Measurements from ENCODE around the gene DNM2. TPM values are rescaled to one million over a fixed set of nuclear protein-coding genes. Genes with fewer than 3 reads are reported as not detected.

Gene DNM2
- total RNA-seq, 6 experiments from 2014 or later = 54.0 to 86.9 (median 68.3) TPM

- H3K9me3 ChIP-seq = no peaks in the 10 kb centered on the region
- no CpG with 5 or more reads among the region's 10 CpGs for WGBS (ENCODE audit: insufficient coverage, low coverage, low lambda C conversion rate, missing lambda C conversion rate)
- peaks cover 0 to 75% (median 34%) of the 10 kb centered on the region in 4 donors for H3K36me3 ChIP-seq
- intact Hi-C loops (cut with DNase I) = no loop called here
- H3K27me3 ChIP-seq = no peaks in the 10 kb centered on the region
- H3K27ac ChIP-seq = no peak overlapping the region
- TF ChIP-seq CTCF (IDR thresholded peaks at IDR 0.05) = no peak
- ATAC-seq = no peak
- no peaks in the 10 kb centered on the region for H3K4me1 ChIP-seq
- DNase-seq = no peak
- H3K4me3 ChIP-seq = no peak overlapping the region
Observed at GRCh38 chr19:10686193-10686592, 31.7 kb upstream of the DNM2 start.

DNA sequence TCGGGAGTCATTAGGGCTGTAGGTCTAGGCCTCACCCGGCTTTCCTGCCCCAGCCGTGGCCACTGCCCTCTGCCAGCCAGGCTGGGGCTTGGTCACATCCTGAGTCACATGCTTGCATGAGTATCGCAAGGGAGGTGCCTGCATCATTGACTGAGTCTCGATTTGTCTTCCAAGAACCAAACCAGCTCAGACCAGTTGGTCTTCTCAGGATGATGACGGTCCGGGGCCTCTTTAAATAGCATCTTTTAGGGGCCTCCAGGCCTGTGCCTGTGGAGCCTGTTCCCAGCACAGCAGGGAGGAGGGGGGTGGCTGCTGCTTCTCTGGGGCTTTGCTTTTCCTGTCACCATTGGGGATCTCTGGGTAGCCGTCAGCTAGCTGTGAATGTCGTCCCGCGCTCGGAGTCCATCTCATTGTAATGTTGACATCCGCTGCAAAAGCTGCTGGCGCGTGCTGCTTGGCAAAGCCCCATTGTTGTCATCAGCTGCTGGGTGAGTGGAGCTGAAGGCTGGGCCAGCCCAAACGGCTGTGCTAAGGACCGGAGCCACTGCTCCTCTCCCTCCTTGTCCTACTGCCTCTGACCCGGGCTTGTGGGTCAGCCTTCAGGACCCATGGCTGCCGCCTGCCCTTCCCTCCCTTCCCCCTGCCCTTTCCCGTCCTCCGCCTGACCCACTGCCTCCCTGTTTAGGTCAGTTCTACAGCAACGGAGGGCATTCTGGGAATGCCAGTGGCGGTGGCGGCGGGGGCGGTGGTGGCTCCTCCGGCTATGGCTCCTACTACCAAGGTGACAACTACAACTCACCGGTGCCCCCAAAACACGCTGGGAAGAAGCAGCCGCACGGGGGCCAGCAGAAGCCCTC lies 31.0 kb upstream of the DNM2 start:
- Histone ChIP-seq H3K4me1 (no peaks in the 10 kb centered on the region), H3K36me3 (peaks cover 0 to 72% (median 27%) of the 10 kb centered on the region in 4 donors), H3K4me3 (no peak overlapping the region), H3K27ac (no peak overlapping the region), H3K9me3 (no peaks in the 10 kb centered on the region), H3K27me3 (no peaks in the 10 kb centered on the region)
- no peak for DNase-seq
- no peak for TF ChIP-seq POLR2A (IDR thresholded peaks at IDR 0.05)
- no peak for TF ChIP-seq CTCF (IDR thresholded peaks at IDR 0.05)
- intact Hi-C loops (cut with DNase I) = no loop called here
- WGBS (ENCODE audit: insufficient coverage, low coverage, low lambda C conversion rate, missing lambda C conversion rate) = 81% methylated on average over 18 of the region's 31 CpGs
- ATAC-seq = no peak

- DNase-seq = no peak
- H3K27me3 ChIP-seq = no peaks in the 10 kb centered on the region
- H3K36me3 ChIP-seq = peaks cover 0 to 64% (median 21%) of the 10 kb centered on the region in 4 donors
- H3K27ac ChIP-seq = no peak overlapping the region
- TF ChIP-seq POLR2A (IDR thresholded peaks at IDR 0.05) = no peak
- TF ChIP-seq CTCF (IDR thresholded peaks at IDR 0.05) = no peak
- H3K4me1 ChIP-seq = no peaks in the 10 kb centered on the region
- intact Hi-C loops (cut with DNase I) = no loop called here
- no peak for ATAC-seq
- 93% methylated on average over 3 of the region's 25 CpGs for WGBS (ENCODE audit: insufficient coverage, low coverage, low lambda C conversion rate, missing lambda C conversion rate)
- no peak overlapping the region for H3K4me3 ChIP-seq
- no peaks in the 10 kb centered on the region for H3K9me3 ChIP-seq
Observed at GRCh38 chr19:10687518-10688288, 30.2 kb upstream of the DNM2 start.

DNA sequence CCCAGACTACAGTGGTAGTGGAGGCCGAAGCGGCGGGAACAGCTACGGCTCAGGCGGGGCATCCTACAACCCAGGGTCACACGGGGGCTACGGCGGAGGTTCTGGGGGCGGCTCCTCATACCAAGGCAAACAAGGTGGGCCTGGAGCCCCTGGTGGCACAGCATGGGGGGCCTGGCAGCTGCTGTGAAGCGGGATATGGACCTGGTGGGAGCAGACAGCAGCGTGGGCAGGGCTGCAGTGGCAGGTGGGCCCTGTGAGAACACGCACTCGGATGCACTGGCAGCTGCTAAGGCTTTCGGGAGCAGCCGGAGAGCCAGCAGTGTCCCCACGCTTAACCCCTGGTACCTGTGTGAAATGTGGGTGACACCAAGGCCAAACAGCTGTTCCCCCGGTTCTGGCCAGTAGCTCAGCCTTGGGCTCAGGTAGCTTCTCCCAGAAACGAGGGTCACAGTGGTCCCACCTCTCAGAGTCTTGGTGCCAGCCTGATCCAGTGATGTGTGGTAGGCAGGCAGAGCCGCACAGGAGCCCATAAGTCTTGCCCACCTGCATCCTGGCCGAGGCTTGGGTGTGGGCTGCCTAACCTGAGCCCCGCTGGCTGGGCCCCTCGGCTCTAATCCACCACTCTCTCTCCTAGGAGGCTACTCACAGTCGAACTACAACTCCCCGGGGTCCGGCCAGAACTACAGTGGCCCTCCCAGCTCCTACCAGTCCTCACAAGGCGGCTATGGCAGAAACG lies 29.2 kb upstream of the DNM2 start:
- Histone ChIP-seq H3K9me3 (no peaks in the 10 kb centered on the region), H3K27me3 (no peaks in the 10 kb centered on the region), H3K36me3 (peaks cover 0 to 54% (median 12%) of the 10 kb centered on the region in 4 donors), H3K4me3 (no peak overlapping the region), H3K4me1 (no peaks in the 10 kb centered on the region), H3K27ac (no peak overlapping the region)
- intact Hi-C loops (cut with DNase I) = no loop called here
- DNase-seq = no peak
- no peak for TF ChIP-seq CTCF (IDR thresholded peaks at IDR 0.05)
- TF ChIP-seq POLR2A (IDR thresholded peaks at IDR 0.05) = no peak
- no peak for ATAC-seq
- WGBS (ENCODE audit: insufficient coverage, low coverage, low lambda C conversion rate, missing lambda C conversion rate) = 100% methylated on average over 2 of the region's 27 CpGs
